ENCODE measurements around the gene KLRF1. TPM values are rescaled to one million over a fixed set of nuclear protein-coding genes. Genes with fewer than 3 reads are reported as not detected.

The KLRF1 gene
- total RNA-seq, 1 donor from 2014 or later = not detected

GRCh38 chr12:9796971-9797370, 30.3 kb upstream of the KLRF1 start:
- Histone ChIP-seq H3K79me2 (ENCODE audit: insufficient read depth, low read length) (no peaks in the 10 kb centered on the region), H3K4me2 (ENCODE audit: low read length) (no peak overlapping the region), H3K27me3 (ENCODE audit: insufficient read depth, low read length) (no peaks in the 10 kb centered on the region), H3K9ac (ENCODE audit: low read length) (no peak overlapping the region), H3K4me1 (ENCODE audit: insufficient read depth, low read length) (peaks cover 12% of the 10 kb centered on the region), H3K4me3 (ENCODE audit: insufficient read depth, low read depth, low read length) (no peak overlapping the region), H3K36me3 (ENCODE audit: insufficient read depth, low read length) (no peaks in the 10 kb centered on the region), H4K20me1 (ENCODE audit: insufficient read depth, low read length) (no peaks in the 10 kb centered on the region), H2AFZ (ENCODE audit: low read depth, low read length) (peak overlapping the region; percentile 32), H3K27ac (ENCODE audit: low read depth, low read length) (no peak overlapping the region), H3K9me3 (ENCODE audit: insufficient read depth, low read depth, low read length) (no peaks in the 10 kb centered on the region)
- Mint-ChIP-seq H3K9me3 (ENCODE audit: unreplicated experiment) (peaks cover 2% of the 10 kb centered on the region), H3K27me3 (ENCODE audit: low read depth, unreplicated experiment) (no peaks in the 10 kb centered on the region), H3K27ac (ENCODE audit: unreplicated experiment) (no peak overlapping the region), H3K4me1 (ENCODE audit: low read depth, unreplicated experiment) (peaks cover 15% of the 10 kb centered on the region), H3K4me3 (ENCODE audit: unreplicated experiment) (no peak overlapping the region), H3K36me3 (ENCODE audit: low read depth, unreplicated experiment) (no peaks in the 10 kb centered on the region)
- DNase-seq (ENCODE audit: low read depth) (peak; percentile 13), FAIRE-seq (no peak)
- TF ChIP-seq CTCF (IDR thresholded peaks at IDR 0.05; ENCODE audit: insufficient read depth, low read depth, low read length) (no peak), EZH2 (IDR thresholded peaks at IDR 0.05; ENCODE audit: insufficient read depth, low read length) (no peak)

GRCh38 chr12:9797722-9798619, 29.3 kb upstream of the KLRF1 start:
- Histone ChIP-seq H3K79me2 (ENCODE audit: insufficient read depth, low read length) (no peaks in the 10 kb centered on the region), H3K9ac (ENCODE audit: low read length) (no peak overlapping the region), H3K27ac (ENCODE audit: low read depth, low read length) (no peak overlapping the region), H4K20me1 (ENCODE audit: insufficient read depth, low read length) (no peaks in the 10 kb centered on the region), H3K4me1 (ENCODE audit: insufficient read depth, low read length) (peaks cover 6% of the 10 kb centered on the region), H3K4me2 (ENCODE audit: low read length) (no peak overlapping the region), H3K27me3 (ENCODE audit: insufficient read depth, low read length) (no peaks in the 10 kb centered on the region), H3K4me3 (ENCODE audit: insufficient read depth, low read depth, low read length) (no peak overlapping the region), H3K36me3 (ENCODE audit: insufficient read depth, low read length) (no peaks in the 10 kb centered on the region), H3K9me3 (ENCODE audit: insufficient read depth, low read depth, low read length) (no peaks in the 10 kb centered on the region), H2AFZ (ENCODE audit: low read depth, low read length) (no peak overlapping the region)
- Mint-ChIP-seq H3K36me3 (ENCODE audit: low read depth, unreplicated experiment) (no peaks in the 10 kb centered on the region), H3K27me3 (ENCODE audit: low read depth, unreplicated experiment) (no peaks in the 10 kb centered on the region), H3K4me3 (ENCODE audit: unreplicated experiment) (no peak overlapping the region), H3K4me1 (ENCODE audit: low read depth, unreplicated experiment) (peaks cover 10% of the 10 kb centered on the region), H3K27ac (ENCODE audit: unreplicated experiment) (no peak overlapping the region), H3K9me3 (ENCODE audit: unreplicated experiment) (peaks cover 2% of the 10 kb centered on the region)
- FAIRE-seq (no peak), DNase-seq (ENCODE audit: low read depth) (peak; percentile 57)
- TF ChIP-seq CTCF (IDR thresholded peaks at IDR 0.05; ENCODE audit: insufficient read depth, low read depth, low read length) = peak; percentile 38
- TF ChIP-seq EZH2 (IDR thresholded peaks at IDR 0.05; ENCODE audit: insufficient read depth, low read length) = no peak

- H3K36me3 Mint-ChIP-seq (ENCODE audit: low read depth, unreplicated experiment) = no peaks in the 10 kb centered on the region
- no peaks in the 10 kb centered on the region for H3K4me1 ChIP-seq (ENCODE audit: insufficient read depth, low read length)
- no peak overlapping the region for H2AFZ ChIP-seq (ENCODE audit: low read depth, low read length)
- no peak for TF ChIP-seq CTCF (IDR thresholded peaks at IDR 0.05; ENCODE audit: insufficient read depth, low read depth, low read length)
- TF ChIP-seq EZH2 (IDR thresholded peaks at IDR 0.05; ENCODE audit: insufficient read depth, low read length) = no peak
- no peaks in the 10 kb centered on the region for H3K36me3 ChIP-seq (ENCODE audit: insufficient read depth, low read length)
- peaks cover 2% of the 10 kb centered on the region for H3K9me3 Mint-ChIP-seq (ENCODE audit: unreplicated experiment)
- no peak overlapping the region for H3K4me3 Mint-ChIP-seq (ENCODE audit: unreplicated experiment)
- H3K4me1 Mint-ChIP-seq (ENCODE audit: low read depth, unreplicated experiment) = no peaks in the 10 kb centered on the region
- no peaks in the 10 kb centered on the region for H3K79me2 ChIP-seq (ENCODE audit: insufficient read depth, low read length)
- H3K9ac ChIP-seq (ENCODE audit: low read length) = no peak overlapping the region
- no peak overlapping the region for H3K27ac Mint-ChIP-seq (ENCODE audit: unreplicated experiment)
- no peak for FAIRE-seq
- no peaks in the 10 kb centered on the region for H3K9me3 ChIP-seq (ENCODE audit: insufficient read depth, low read depth, low read length)
- no peaks in the 10 kb centered on the region for H3K27me3 Mint-ChIP-seq (ENCODE audit: low read depth, unreplicated experiment)
- no peak for DNase-seq (ENCODE audit: low read depth)
- H3K4me2 ChIP-seq (ENCODE audit: low read length) = no peak overlapping the region
- H3K4me3 ChIP-seq (ENCODE audit: insufficient read depth, low read depth, low read length) = no peak overlapping the region
- no peaks in the 10 kb centered on the region for H4K20me1 ChIP-seq (ENCODE audit: insufficient read depth, low read length)
- H3K27me3 ChIP-seq (ENCODE audit: insufficient read depth, low read length) = no peaks in the 10 kb centered on the region
- no peak overlapping the region for H3K27ac ChIP-seq (ENCODE audit: low read depth, low read length)
Measured at GRCh38 chr12:9799961-9800360, 27.3 kb upstream of the KLRF1 start.
